GM12801 (cell line): Measurements from ENCODE around the gene CACNA2D4.

Experiments used
- CTCF ChIP-seq: IDR thresholded peaks from one replicate; pipeline ENCODE4 v1.5.1; 2011; ENCODE audit warnings: control low read depth; ENCODE audit not compliant: insufficient read length; ENCODE audit errors: extremely low read depth

Gene CACNA2D4

DNA sequence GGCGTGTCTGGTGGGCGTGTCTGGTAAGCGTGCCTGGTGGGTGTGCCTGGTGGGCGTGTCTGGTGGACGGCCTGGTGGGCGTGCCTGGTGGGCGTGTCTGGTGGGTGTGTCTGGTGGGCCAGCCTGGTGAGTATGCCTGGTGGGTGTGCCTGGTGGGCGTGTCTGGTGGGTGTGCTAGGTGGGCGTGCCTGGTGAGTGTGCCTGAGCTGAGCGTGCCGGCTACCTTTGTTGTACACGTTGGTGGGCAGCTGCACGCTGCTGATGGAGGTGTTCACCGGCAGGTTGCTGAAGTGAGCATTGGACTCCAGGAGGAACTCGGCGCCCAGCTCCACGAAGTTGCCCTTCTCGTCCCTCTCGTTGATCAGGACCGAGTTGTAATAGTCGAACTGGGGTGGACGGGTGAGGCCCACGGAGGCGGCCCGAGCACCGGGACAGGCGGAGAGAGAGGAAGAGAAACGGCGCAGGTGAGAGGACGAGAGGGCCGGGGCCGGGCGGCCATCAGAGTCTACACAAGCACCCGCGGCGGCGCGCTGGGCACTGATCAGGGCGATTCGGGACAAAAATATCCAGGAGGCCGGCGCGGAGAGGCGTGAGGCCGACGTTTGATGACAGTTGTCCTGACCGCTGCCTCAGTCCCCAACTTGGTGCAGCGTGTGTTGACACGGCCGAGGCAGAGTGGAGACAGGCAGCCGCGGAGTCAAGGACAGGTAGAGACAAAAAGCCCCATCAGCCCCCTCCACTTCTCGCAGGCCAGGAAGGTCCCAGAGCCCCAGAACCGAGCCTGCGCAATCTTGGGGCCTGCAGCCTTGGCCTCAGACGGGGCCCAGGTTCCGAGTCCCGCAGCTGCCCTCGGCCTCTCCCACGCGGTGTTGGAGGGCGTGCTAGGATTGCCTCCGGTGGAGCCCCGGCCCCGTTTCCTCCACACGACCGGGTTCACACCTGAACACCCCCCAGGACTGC is 10.5 kb downstream of the CACNA2D4 start:
- TF ChIP-seq CTCF = no peak

DNA sequence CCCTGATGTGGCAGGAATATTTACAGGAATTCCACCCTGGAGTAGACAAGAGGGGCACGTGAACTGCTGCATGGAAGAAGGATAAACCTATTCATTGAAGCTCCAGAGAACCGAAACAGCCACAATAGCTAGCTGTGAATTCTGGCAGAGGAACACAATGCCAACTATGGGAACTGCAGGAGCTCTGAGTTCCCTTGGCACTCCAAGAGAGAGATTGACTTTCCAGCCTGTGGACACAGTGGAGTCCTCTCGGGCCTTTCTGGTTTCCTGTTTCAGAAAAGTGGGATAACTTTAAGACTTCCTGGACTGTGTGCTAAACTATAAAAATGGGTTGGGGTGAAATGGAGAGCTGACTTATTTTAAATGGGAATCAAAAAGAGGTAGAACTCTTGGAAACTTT is 11.9 kb downstream of the CACNA2D4 start:
- TF ChIP-seq CTCF = no peak

GRCh38 chr12:1904875-1905274 is 13.6 kb downstream of the CACNA2D4 start:
- TF ChIP-seq CTCF = no peak

DNA sequence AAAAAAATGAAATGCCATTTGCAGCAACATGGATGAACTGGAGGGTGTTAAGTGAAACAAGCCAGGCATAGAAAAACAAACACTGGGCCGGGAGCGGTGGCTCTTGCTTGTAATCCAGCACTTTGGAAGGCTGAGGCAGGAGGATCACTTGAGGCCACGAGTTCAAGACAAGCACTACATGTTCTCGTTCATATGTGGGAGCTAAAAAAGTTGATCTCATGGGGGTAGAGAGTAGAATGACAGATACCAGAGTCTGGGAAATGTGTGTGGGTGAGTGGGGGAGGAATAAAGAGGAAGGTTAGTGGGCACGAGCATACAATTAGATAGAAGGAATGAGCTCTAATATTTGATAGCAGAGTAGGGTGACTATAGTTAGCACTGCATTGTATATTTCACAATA is 21.5 kb downstream of the CACNA2D4 start:
- TF ChIP-seq CTCF = no peak

DNA sequence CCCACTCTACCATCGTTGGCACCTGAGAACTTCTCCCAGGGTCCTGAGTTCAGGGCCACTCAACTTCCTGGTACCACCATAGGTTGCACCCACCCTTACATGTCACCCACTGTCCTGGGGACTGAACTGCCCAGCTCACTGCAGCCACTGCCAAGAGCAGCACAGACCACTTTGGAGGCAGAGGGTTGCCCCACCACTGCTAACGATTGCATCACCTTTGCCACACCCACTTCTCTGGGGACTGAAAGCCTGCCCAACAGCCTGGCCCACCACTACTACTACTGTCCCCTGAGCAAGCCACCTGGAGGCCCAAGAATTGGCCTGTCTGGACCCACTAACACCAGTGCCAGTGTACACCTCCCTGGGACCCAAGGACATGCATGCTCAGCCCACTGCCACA is 27.6 kb downstream of the CACNA2D4 start:
- TF ChIP-seq CTCF = no peak

GRCh38 chr12:1890119-1890703 is 28.2 kb downstream of the CACNA2D4 start:
- no peak for TF ChIP-seq CTCF

DNA sequence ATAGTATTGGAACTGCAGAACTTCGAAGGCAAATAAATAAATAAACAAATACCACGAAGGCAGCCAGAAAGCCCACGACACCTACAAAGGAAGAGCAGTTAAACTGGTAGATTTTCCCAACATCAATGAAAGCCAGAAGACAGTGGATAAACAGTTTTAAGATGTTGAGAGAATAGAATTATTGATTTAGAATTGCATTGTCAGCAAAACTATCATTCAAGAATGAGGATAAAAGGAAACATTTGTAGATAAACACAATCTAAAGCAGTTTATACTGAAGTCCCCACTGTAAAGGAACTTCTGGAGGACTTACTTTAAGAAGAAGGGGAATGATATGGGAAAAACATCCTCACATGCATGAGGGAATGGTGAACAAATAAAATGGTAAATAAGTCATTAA is 29.5 kb downstream of the CACNA2D4 start:
- TF ChIP-seq CTCF = no peak
